Upper lobe of left lung (tissue), 4 donors: ENCODE data around the gene SYCE3.

Source experiments
- POLR2A ChIP-seq, 4 donors: fragments of 450-650 bp; IDR thresholded peaks; one replicate each; pipeline ENCODE4 v1.5.1; 2016 to 2017; ENCODE audit warnings: antibody characterized with exemption in 4 of 4, mild to moderate bottlenecking in 2 of 4
- POLR2AphosphoS5 ChIP-seq, 2 donors: sonication (generic); formaldehyde crosslinking; IDR thresholded peaks; one replicate each; pipeline ENCODE4 v1.5.1; 2017; ENCODE audit warnings: antibody characterized with exemption in 2 of 2
- TF ChIP-seq, protein P1 (sequence below), 6 experiments: fragments of 450-650 bp in 4 of 6; fragments of 200-600 bp in 2 of 6; sonication (generic) in 2 of 6; IDR thresholded peaks; one replicate each; pipeline ENCODE4 v1.5.1; 2016 to 2019; ENCODE audit warnings: antibody characterized with exemption in 6 of 6

DNA sequence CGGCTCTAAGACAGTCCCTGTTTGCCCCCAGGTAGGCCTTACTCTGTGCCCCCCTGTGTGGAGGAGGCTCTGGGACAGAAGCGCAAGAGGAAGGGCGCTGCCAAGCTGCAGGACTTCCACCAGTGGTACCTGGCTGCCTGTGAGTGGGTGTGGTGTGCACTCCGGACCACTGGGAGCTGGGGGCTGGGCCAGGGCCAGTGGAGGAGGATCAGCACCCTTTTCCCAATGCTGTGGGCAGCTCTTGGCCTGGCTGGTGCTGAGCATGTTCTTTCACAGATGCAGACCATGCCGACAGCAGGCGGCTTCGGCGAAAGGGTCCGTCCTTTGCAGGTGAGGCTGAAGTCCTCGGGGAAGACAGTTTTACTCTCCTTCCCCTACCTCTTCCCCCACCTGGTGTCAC, 41.0 kb downstream of the SYCE3 start:
- TF ChIP-seq POLR2A (IDR thresholded peaks at IDR 0.05): no peak
- TF ChIP-seq POLR2AphosphoS5 (IDR thresholded peaks at IDR 0.05): no peak
- TF ChIP-seq, protein P1, sequence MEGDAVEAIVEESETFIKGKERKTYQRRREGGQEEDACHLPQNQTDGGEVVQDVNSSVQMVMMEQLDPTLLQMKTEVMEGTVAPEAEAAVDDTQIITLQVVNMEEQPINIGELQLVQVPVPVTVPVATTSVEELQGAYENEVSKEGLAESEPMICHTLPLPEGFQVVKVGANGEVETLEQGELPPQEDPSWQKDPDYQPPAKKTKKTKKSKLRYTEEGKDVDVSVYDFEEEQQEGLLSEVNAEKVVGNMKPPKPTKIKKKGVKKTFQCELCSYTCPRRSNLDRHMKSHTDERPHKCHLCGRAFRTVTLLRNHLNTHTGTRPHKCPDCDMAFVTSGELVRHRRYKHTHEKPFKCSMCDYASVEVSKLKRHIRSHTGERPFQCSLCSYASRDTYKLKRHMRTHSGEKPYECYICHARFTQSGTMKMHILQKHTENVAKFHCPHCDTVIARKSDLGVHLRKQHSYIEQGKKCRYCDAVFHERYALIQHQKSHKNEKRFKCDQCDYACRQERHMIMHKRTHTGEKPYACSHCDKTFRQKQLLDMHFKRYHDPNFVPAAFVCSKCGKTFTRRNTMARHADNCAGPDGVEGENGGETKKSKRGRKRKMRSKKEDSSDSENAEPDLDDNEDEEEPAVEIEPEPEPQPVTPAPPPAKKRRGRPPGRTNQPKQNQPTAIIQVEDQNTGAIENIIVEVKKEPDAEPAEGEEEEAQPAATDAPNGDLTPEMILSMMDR (IDR thresholded peaks at IDR 0.05): no peak
